Mucosa of gallbladder (tissue), 1 donor: ENCODE data around the gene SIX3. TPM values are rescaled to one million over a fixed set of nuclear protein-coding genes. Genes with fewer than 3 reads are reported as not detected.

ENCODE experiments used
- DNase-seq: peaks from one replicate; pipeline ENCODE4 v3.0.0-alpha.2; 2020; ENCODE audit warnings: low spot score
- total RNA-seq: library from RNA; stranded (reverse); gene quantifications from one replicate; pipeline ENCODE4 v1.2.1, GENCODE V29; 2021
- donor health status: DM: no; HTN: no; CAD: no.

The SIX3 gene
- not detected for total RNA-seq

DNA sequence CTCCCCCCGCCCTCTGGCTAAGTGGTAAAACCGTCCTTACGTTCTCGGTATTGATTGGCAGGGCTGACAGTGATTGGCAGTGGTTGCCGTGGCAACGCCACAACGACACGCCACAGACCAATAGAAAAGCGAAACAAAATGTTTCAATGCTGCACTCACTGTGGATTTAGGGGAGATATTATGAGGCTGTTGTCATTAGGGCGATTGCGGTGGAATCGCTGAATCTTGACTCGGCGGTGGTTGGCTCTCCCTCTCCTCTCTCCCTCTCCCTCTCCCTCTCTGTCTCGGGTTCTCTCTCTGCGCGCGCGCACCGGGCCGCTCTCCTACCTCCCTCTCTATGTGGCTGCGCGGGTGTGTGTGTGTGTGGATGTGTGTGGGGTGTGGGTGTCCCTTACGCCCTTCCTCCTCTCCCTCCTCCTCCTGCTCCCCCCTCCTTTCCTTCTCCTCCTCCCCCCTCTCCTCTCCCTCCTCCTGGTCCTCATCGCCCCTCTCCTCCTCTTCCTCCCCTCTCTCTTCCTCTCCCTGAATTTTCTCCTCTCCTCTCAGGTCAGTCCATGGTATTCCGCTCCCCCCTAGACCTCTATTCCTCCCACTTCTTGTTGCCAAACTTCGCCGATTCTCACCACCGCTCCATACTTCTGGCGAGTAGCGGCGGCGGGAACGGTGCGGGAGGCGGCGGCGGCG lies at the start of gene SIX3:
Gene SIX3, plus strand, starts transcription at position 152 of the 684 bp plus-strand sequence. Its CDS starts 403 bp downstream, at position 555.
- no peak for DNase-seq

DNA sequence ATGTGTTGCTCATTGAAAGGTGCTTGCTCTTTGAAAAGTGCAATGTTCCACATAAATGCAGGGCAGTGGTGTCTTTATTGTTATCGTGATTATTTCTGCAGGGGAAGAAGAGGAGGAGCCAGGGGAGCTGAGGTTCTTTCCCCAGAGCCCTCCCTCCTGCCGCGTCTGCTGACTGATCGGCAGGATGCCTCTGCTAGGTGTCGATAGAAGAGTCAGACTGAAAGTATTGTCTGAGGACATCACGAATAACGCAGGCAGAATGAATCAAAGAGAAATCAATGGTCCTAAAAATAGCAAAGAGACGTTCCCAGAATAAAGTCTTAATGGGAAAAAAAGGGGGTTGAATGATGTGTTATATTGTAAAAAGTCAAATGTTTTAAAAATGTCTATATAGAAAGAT lies 47.4 kb upstream of the SIX3 start:
- DNase-seq, result no peak

DNA sequence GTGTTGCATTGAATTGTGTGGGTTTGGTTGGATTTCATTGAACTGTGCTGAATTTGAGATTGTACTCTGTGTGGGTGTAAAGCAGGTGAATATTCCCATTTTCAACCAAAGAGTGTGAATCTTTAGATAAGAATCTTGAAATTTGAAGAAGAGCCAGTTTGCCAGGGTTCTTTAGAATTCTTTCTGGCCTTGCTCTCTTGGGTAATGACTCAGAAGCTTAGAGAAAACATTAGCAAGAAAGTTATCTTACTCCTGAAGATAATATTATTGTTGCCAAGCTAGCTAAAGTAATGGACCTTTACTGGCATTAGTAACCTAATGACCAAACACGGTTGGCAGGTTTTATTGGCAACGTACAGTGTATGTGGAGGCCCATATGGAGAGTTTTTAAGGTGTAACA lies 46.4 kb upstream of the SIX3 start:
- DNase-seq, result no peak

DNA sequence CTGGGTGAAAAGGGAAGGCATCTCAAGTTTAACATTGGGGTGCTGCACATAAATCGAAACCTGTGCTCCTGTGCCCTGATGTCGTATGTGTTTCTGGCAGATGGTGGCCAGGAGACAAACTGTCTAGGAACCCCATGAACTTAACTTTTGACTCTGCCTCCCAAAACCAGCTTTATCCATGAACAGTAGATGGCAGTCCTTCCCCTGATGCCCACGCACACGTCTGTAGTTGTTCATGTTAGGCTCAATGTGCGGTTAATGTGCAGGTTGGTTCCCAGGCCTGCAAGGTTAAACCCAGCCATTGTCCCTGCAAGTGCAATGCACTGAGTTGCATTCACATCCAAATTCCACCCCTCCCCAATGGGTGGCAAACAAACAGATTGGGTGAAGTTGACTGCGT lies 44.1 kb upstream of the SIX3 start:
- no peak for DNase-seq

DNA sequence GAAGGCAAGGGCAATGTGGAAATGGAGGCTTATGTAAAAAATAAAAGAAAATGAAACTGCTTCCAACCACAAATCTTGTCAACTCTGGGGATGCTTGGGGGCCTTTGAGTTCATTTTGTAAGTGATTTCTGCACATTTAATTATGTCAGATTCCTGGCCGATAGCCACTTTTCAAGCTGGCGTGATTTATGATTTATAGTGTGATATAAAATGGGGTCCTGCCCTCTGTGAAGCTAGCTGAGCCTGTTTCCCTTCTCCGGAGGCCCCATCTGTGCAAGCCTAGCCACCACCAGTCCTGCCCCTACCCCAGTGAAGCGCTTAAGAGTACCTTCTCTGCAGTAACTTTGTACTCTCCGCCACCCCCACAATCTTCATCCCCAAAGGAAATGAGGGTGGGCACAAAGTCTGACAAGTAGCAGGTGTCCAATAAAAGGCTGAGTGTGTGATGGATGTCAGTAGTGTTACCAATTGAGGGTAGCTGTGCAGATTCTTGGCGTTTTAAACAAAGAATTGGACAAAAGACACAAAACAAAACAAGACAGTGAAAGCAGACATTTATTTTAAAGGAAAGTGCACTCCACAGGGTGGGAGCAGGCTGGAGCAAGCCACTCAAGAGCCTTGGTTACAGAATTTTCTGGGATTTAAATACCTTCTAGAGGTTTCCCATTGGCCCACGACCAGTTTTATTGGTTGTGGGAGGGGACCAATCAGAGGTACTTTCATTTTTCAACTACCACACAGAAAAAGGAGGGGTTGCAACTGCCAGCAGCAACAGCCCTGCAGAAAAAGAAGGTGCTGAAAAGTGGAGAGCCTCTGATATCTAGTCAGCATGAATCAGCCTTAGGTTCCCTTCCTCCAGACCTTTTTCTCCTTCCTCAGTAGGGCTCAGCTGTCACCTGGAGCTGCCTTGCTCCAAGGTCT lies 39.0 kb upstream of the SIX3 start:
- DNase-seq, result no peak

DNA sequence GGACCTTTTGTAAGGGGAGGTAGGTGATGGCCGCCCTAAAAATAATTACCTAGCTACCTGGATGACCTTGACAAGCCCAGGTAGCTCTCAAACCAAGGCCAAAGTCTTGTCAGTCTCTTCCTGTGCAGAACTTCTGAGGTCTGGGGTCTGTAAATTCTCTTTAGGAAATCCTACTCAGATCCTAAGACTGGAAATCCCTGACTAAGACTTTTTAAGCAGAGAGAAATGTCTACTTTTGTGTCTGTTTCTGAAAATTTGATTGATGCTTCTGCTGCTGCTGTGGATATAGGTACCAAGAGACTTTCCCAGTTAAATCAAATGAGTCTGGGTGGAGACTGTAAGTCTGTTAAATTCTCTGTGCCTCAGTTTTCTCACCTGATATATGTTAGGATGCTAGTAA lies 36.9 kb upstream of the SIX3 start:
- no peak for DNase-seq

DNA sequence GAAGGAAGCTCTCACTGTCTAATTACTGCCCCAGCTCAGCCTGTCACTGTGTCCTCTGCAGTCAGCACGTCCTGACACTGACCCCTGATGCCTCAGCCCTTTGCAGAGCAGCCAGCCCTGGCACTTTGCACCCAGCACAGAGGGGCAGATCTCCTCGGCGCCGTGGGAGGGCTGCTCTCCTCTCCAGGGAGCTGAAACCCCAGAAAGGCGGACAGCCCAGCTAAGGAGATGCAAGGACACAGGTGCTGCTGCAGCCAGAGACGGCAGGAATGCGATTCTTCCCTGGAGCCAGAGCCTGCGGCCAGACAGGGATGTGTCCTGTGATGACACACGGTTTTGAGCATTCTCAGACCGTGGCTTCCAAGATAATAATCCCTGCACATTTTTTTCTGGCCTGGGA lies 34.5 kb upstream of the SIX3 start:
- DNase-seq, result no peak

DNA sequence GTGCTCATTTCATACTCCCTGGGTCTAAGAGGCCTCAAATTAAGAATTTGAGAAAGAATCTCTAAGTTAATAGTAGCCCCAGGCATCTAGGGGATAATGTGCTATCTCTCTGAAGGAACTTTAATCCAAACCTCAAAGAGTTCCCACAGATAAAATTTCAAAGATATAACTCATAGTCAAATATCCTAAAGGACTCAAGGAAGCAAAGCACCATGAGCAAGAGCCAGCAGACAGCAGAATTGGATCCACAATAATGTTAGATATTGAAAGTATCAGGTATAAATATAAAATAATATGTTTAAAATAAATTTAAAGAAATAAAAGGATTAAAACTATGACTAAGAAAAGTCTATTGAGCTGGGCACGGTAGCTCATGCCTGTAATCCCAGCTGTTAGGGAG lies 31.7 kb upstream of the SIX3 start:
- no peak for DNase-seq

DNA sequence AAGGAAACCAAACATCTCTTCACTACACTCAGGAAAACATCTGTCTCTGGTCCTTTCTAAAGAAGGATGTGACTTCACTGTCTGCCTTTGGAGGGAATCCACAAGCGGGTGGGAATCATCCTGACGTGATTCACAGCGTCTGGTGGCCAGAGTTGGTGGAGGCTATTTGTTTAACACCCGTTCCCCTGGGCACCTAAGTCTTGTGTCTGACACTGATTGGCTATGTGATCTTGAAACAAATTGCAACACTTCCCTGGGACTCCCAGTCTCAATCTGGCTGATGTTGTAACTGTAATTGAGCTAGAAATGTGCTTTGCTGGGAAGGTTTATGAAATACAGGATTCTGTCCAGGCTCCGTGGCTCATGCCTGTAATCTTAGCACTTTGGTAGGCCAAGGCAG lies 28.8 kb upstream of the SIX3 start:
- no peak for DNase-seq

DNA sequence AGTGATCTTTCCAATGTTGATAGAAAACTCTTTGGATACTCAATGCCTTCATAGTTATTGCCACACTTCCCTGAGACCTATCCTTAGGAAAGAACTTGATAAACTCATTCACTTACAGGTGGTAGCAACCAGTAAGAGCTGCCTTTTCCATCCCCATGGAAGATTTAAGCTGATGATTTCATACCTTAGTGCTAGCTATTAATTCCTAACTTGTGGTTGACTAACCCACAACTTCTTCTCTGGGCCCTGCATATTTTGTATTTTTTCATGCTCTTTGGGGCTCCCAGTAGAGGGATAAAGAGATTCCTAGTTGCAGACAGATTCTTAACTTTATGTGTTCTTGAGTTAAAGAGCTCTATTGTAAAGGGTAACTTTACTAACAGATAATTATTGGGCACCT lies 25.2 kb upstream of the SIX3 start:
- DNase-seq, result no peak

DNA sequence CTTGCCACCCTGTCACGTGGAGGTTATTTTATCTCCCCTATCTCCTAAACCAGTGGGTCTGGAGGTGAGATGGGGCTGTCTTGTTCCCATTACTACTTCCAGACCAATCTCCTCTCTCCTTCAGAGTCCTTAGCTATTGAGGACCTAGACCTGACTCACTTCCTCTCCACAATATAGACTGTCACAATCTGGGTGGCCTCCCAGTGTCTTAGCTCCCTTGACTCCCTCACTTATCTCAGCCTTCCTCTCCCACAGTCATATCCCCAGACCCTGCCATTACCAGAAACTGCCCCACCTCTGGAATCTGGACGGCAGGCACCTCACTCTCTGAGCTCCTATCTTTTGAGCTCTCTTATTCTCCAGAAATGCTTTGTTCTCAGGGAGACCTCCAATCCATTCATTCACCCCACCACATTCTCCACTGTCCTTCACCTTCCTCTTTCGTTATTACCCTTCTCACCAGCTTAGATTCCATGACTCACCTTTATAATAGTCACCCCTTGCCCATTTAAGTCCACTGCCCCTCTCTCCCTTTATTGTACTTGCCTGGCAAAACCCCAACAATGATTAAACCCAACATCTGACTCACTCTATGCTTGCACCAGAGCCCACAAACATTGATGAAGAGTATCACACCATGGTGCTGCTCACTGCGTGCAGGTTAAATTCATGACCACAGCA lies 23.3 kb upstream of the SIX3 start:
- DNase-seq, result no peak

DNA sequence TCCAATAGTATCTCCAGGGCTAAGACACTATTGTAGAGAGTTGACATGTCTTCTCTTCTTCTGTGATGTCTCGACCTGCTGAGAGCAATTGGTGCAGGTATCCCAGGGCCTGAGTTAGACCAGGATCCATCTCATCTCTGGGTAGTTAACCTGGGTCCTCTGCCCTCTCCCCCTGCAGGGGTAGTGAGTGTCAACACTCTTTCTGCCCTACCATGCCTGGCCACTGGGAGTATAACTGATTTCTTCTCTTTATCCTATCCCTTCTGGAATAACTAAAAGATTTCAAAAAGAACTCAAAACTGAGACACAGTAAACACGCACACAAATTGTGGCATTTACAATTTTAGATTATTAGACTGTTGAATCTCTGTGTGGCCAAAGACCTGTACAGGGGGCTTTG lies 20.8 kb upstream of the SIX3 start:
- no peak for DNase-seq

DNA sequence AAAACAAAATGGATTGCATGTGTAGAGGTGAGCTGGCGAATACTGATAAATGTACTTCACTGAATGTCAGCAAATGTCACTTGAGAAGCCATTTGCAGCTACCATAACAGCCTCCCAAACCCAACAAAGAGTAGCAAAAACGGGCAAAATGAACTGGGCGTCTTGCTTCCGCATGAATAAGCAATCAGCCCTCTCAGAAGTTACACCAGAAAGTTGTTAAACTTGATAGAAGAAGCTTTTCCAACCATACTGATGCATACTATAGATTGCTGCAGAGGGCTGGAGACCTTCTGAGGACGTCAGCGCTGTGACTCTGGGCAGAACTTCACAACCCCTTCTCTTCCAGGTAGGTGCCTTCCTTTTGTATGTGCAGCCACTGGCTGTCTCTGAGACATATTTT lies 18.7 kb upstream of the SIX3 start:
- no peak for DNase-seq

DNA sequence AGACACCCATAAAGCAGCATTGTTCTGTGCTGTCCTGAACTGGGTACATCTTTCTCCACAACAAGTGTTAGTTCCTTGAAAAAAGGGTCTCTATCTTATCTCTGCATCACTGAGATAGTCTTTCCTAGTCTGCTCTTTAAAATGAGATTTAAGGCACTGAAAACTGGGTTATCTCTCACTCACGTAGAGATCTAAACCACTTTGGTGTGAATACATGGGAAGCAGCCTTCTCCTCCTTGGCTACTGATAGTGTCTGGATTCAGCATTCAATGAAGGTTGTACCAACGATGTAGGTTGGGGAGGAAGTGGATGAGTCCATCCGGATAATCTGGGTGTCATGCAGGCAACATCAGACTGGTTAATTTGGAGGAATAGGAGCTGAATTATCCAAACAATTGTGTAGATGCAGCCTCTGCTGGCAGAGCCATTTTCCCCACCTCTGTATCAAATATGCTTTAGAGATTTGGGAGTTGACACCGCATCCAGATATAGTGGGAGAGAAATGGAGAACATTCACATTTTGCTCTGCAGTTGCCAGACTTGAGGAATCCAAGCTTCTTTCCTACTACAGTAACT lies 15.9 kb upstream of the SIX3 start:
- DNase-seq, result no peak

DNA sequence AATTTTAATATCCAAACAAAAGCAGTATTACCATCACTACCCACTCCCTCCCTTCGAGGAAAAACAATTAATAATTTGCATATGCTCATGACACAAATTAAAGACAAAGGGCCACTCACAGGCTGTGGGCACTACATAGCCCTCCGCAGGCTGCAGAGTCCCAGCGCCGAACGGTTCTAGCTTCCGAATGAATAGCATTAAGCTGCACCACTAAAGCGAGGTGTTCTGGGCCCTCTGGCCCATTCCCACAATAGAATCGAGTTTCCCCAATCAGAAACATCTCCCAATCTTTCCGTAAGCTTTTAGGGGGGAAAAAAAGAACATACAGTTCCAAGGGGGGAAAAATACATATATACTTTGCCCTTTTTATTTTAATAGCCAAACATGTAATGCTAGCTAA lies 14.5 kb upstream of the SIX3 start:
- DNase-seq, result no peak

DNA sequence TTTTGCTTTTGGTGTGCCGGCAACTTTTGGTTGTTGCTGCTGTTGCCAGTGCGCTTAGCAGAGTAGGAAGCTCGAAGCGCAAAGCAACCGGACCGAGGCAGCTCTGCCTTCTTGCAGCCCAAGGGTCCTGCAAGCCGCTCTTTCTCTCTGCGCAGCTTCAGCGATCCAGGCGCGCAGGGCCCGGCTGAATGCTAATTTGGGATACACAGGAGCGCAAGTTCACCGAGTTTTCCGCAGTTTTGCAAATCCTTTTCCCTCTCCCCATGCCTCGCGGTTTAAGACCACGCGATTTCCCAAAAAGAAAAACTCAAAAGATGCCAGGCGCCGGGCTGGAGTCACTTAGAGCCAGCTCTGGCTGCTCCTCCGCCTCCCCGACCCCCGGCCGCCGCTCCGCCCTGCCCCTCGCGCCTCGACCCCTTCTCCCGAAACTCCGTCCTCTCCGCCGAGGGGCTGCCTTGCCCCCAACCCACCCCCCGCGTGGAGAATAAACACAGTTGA lies 13.5 kb upstream of the SIX3 start:
- no peak for DNase-seq

DNA sequence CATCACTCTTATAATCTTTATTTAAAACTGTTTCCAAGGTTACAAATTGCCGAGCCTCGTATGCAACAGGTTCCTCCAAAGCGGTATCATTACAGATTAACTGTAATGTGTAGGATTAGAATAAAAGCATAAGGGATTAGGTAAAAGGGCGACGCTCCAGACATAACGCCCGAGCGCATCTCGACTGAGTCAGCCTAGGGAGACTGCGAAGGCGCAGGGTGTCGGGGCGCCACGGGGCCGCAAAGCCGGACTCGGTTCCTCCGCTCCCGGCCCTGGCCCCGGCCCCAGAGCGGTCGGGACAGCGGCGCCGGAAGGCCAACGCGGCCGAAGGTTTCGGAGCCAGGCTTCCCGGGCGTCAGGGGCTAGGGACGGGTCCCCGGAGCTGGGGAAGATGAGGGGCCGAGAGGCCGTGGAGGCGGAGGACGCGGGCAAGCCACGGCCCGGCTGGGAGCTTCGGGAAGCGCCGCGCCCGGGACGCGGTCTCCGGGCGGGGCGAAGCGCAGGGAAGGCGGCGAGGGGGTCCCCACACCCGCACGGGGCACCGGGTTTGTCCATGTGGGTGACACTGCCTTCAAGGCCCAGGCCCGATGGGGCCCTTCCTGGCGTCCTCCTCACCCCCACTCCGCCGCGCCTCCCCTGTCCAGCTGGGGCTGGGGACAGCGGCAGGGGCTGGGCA lies 12.9 kb upstream of the SIX3 start:
- DNase-seq, result no peak

DNA sequence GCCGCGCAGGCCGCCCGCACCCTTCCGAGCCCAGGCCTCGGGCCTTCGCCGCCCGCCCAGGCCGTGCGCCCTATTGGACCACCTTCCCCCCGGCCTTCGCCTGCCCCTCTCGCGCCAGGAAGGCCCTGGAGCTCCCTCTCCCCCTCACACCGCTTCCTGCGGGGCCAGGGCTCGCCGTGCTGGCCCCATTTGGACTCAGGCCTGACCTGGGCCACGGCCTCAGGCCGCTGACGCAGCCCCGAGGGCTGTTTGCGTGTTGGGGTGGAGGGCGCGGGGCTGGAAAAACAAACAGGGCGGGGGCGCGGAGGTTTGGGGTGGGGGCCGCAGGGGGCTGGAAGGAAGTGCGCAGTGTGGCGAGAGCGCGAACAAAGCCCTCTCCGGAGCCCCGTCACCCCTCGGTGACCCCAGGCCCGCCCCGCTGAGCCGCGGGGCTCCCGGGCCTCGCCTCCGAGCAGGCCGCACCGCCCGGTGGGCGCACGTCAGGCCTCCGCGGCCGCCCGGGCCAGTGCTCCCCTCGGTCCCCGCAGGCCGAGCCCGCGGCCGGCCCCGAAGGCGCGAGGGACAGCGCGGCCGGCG lies 12.3 kb upstream of the SIX3 start:
- no peak for DNase-seq

DNA sequence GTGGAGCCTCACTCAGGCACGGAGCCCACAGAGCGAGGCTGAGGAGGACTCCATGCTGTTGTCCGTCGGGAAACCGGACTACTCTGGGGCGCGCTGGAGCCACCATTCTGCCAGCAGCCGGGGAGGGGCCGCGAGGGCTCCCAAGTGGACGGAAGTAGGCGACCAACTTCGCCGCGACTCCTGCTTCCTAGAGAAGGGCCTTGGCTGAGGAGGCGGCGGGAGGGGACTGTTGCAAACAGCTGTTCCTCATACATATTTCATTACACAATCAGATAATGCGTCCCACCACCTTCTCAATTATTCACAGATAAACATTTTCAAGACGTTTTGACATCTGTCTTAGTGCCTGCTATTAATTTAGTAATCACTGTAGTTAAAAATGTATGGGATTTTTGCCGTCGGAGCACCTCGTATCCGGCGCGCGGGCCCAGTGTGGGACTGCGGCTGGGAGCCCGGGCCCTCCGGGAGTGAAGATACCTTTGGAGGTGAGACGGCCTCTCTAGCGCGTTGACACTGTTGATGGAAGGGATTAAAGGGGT lies 11.7 kb upstream of the SIX3 start:
- no peak for DNase-seq

DNA sequence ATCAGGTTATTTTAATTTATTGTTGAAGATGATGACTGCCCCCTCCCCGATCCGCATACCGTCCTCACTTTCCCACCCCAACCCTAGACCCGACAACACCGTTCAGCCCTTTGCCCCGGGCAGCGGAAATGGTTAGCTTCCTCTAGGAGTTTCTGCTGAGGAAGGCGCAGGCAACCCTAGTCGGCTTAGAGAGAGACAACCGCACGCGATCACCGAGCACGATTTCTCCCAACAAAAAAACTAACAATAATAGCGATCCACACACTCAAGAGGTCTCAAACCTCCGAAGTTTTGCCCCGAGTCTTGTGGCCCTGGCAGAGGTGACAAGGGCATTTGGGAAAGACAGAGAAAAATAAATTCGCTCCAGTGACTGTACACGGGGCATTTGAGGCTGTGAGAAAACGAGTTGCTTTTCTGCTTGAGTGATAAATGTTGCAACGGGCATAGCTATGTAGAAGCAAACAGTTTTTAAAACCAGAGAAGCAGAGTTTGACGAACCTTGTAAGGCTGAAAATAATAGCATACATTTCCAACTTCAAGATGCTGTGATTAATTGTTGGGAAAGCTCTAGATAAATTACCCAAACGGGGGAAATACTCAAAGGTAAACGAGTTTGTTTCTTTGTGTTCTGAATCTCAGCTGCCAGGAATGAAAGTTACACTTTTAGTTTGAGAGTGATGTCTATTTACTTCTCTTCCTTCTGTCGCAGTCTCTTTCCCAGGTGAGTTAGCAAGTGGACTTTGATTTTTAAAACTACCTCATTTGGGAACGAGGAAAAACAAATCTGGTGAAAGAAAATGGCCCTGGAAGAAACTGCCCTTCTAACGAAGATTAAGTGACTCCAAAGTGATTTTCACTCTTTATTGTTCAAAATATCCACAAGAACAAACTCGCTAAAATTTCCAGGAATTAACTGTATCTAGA lies 11.0 kb upstream of the SIX3 start:
- no peak for DNase-seq
